ENCODE results near the gene PLEKHA8.

The PLEKHA8 gene

GRCh38 chr7:30034501-30034900, 6.3 kb downstream of the PLEKHA8 start:
- TF ChIP-seq CREB1 (IDR thresholded peaks at IDR 0.05; ENCODE audit: low read depth) (no peak), EGR1 (IDR thresholded peaks at IDR 0.05) (no peak), TEAD4 (IDR thresholded peaks at IDR 0.05) (no peak), TCF12 (IDR thresholded peaks at IDR 0.05; ENCODE audit: low read depth) (no peak), TAF1 (IDR thresholded peaks at IDR 0.05; ENCODE audit: low read depth) (no peak), RAD21 (IDR thresholded peaks at IDR 0.05; ENCODE audit: low read depth) (no peak), ZBTB7A (IDR thresholded peaks at IDR 0.05; ENCODE audit: low read depth) (no peak), NFIC (IDR thresholded peaks at IDR 0.05) (no peak), FOXM1 (IDR thresholded peaks at IDR 0.05; ENCODE audit: borderline replicate concordance, low read depth) (no peak), USF1 (IDR thresholded peaks at IDR 0.05) (no peak), YY1 (IDR thresholded peaks at IDR 0.05; ENCODE audit: low read depth) (no peak), CEBPB (IDR thresholded peaks at IDR 0.05) (no peak), MAX (IDR thresholded peaks at IDR 0.05) (no peak), EP300 (IDR thresholded peaks at IDR 0.05; ENCODE audit: borderline replicate concordance) (no peak), REST (IDR thresholded peaks at IDR 0.05; ENCODE audit: low read depth) (no peak)

- TF ChIP-seq ZBTB7A (IDR thresholded peaks at IDR 0.05; ENCODE audit: low read depth) (no peak), CREB1 (IDR thresholded peaks at IDR 0.05; ENCODE audit: low read depth) (no peak), TEAD4 (IDR thresholded peaks at IDR 0.05) (no peak), TCF12 (IDR thresholded peaks at IDR 0.05; ENCODE audit: low read depth) (no peak), CEBPB (IDR thresholded peaks at IDR 0.05) (no peak), NFIC (IDR thresholded peaks at IDR 0.05) (no peak), USF1 (IDR thresholded peaks at IDR 0.05) (no peak), EP300 (IDR thresholded peaks at IDR 0.05; ENCODE audit: borderline replicate concordance) (no peak), FOXM1 (IDR thresholded peaks at IDR 0.05; ENCODE audit: borderline replicate concordance, low read depth) (no peak), EGR1 (IDR thresholded peaks at IDR 0.05) (no peak), RAD21 (IDR thresholded peaks at IDR 0.05; ENCODE audit: low read depth) (no peak), YY1 (IDR thresholded peaks at IDR 0.05; ENCODE audit: low read depth) (no peak), TAF1 (IDR thresholded peaks at IDR 0.05; ENCODE audit: low read depth) (no peak), REST (IDR thresholded peaks at IDR 0.05; ENCODE audit: low read depth) (no peak), MAX (IDR thresholded peaks at IDR 0.05) (no peak)
Observed at GRCh38 chr7:30036220-30036619, 8.0 kb downstream of the PLEKHA8 start.

- no peak for TF ChIP-seq RAD21 (IDR thresholded peaks at IDR 0.05; ENCODE audit: low read depth)
- TF ChIP-seq TEAD4 (IDR thresholded peaks at IDR 0.05), result no peak
- TF ChIP-seq ZBTB7A (IDR thresholded peaks at IDR 0.05; ENCODE audit: low read depth), result no peak
Observed at GRCh38 chr7:30038196-30038980, 10.2 kb downstream of the PLEKHA8 start.

- TF ChIP-seq EP300 (IDR thresholded peaks at IDR 0.05; ENCODE audit: borderline replicate concordance), result no peak
- no peak for TF ChIP-seq EGR1 (IDR thresholded peaks at IDR 0.05)
- TF ChIP-seq CREB1 (IDR thresholded peaks at IDR 0.05; ENCODE audit: low read depth), result no peak
- TF ChIP-seq RAD21 (IDR thresholded peaks at IDR 0.05; ENCODE audit: low read depth), result no peak
- no peak for TF ChIP-seq MAX (IDR thresholded peaks at IDR 0.05)
- no peak for TF ChIP-seq TEAD4 (IDR thresholded peaks at IDR 0.05)
- TF ChIP-seq REST (IDR thresholded peaks at IDR 0.05; ENCODE audit: low read depth), result no peak
- TF ChIP-seq CEBPB (IDR thresholded peaks at IDR 0.05), result no peak
- TF ChIP-seq NFIC (IDR thresholded peaks at IDR 0.05), result no peak
- TF ChIP-seq USF1 (IDR thresholded peaks at IDR 0.05), result no peak
- no peak for TF ChIP-seq YY1 (IDR thresholded peaks at IDR 0.05; ENCODE audit: low read depth)
- no peak for TF ChIP-seq ZBTB7A (IDR thresholded peaks at IDR 0.05; ENCODE audit: low read depth)
Observed at GRCh38 chr7:30040938-30041337, 12.7 kb downstream of the PLEKHA8 start.

Data from Ishikawa (cell line).